ENCODE data around the gene ZDHHC12.

Gene ZDHHC12

DNA sequence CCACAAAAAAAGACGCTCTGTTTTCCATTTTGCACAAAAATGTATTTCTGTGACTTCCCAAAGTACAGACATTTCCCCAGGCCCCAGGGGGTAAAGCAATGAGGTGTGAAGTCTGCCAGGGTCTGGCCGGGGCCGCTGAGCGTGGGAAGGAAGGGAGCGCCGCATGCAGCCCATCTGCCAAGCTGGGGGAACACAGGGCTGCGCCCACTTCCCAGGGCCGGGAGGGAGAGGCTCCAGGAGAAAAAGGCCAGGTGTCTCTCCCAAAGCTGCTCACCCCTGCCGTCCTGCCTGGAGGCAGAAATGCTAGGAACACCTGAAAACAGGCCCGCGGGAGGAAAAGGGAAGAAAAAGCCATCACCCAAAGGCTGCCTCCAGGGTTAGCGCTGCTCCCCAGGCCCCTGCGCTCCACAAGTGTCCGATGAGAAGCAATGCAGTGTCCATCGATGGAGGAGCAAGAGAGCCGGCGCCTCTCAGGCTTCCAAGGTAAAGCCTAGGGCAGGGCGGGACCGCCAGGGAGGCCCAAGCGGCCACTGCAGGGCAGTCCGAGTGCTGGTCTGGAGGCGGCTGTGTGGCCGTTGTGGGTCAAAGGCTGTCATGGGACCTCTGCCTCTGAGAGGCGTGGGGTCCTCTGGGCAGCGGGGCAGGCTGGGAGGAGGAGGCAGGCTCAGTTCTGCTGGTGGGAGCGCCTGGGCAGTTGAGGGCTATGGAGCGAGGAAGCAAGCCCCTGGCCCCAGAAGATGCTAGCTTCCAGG lies 6.0 kb upstream of the ZDHHC12 start:
- no peak for DNase-seq (ENCODE audit: low spot score)

DNA sequence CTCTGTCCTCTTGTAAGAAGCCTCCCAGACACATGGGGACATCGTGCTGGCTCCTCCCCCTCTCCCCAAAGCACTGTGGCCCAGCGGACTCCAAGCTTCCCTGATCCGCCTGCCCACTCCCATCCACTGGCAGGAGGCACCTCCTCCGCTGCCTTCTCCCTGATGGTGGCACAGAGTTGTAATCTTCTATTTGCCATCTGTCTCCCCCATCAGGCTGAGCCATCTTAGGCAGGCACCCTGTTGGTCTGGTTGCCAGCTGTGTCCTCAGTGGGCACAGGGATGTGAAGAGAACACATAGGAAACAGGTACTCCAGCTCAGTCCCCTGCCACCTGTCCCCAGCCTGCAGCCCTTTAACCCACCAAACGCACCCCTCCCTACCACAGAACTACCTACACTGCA lies 5.4 kb upstream of the ZDHHC12 start:
- DNase-seq (ENCODE audit: low spot score) = no peak

DNA sequence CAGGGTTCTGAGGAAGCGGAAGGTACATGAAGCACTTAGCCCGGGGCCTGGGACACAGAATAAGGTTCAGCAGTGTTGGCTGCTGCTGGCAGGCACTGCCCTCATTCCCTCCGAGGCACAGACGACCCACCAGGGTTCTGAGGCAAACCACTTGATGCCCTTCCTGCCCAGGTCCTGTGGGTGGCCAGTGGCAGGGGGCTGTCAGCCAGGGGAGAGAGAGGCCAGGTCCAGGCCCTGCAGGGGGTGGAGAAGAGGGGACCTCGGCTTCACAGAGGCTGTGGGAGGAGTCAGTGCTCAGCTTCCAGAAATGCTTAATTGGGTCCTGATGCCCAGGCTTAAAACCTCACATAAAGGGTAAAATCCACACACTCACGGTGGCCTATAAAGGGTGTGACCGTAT lies 4.4 kb upstream of the ZDHHC12 start:
- DNase-seq (ENCODE audit: low spot score) = no peak

DNA sequence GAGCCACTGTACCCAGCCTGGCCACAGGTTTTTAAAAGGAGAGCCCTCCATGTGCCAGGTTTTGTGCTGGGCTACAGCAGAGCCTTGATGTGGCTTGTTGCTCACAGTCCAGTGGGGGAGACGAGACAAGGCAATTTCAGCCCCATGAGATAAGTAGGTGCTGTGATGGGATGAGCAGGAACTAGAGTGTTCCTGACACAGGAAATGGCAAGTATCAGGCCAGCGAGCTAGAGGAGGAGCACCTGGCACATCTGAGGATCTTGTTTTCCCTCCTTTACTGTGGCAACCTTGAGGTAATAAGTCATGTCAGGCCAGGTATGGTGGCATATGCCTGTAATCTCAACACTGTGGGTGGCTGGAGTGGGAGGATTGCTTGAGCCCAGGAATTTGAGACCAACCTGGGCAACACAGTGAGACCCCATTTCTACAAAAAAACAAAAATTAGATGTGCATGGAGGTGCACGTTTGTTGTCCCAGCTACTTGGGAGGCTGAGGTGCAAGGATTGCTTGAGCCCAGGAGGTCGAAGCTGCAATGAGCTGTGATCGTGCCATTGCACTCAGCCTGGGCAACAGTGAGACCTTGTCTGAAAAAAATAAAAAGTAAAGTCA lies 3.8 kb upstream of the ZDHHC12 start:
- no peak for DNase-seq (ENCODE audit: low spot score)

DNA sequence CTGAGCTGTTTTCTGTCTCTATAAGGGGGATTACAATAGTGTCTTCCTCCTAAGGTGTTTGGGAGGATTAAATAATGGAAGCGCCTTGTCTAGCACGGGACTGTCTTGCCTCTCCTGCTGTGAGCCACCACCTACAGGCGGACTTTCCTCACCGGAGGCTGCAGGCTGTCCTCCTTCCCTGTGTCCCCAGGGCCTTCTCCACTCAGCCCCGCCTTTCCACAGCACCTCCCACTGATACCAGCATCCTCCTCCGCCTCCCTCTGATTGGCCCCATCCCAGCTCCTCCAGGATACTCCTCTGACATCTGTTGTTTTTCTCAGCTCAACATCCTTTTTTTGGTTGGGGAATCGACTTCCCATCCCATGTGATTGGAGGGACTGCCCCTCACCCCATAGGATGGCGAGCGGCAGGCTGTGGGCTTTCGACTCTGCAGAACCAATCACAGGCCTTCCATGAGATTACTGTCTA lies 851 bp upstream of the ZDHHC12 start:
- DNase-seq (ENCODE audit: low spot score) = peak; percentile 79

DNA sequence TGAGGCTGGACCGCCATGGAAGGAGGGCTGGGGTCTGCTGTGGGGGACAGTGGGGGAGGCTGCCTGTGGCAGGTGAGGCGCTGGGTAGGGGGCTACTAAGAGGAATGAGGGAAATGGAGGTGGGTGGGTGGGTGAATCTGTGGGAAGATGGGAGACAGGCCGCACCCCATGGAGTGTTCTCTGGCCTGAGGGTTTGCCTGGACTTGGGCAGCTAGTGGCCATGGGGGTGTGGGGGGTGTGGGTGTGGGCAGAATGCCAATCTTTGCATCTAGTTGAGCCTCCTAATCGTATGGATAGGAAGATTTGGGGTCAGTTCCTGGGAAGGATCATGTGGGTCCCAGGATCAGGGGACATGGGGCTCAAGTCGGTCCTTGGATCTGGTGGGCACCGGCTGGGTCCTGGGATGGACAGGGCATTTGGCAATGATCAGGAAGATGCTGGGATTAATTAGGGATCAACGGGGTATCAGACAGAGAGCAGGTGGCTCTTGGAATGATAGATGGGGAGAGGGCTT lies 518 bp downstream of the ZDHHC12 start:
- no peak for DNase-seq (ENCODE audit: low spot score)

DNA sequence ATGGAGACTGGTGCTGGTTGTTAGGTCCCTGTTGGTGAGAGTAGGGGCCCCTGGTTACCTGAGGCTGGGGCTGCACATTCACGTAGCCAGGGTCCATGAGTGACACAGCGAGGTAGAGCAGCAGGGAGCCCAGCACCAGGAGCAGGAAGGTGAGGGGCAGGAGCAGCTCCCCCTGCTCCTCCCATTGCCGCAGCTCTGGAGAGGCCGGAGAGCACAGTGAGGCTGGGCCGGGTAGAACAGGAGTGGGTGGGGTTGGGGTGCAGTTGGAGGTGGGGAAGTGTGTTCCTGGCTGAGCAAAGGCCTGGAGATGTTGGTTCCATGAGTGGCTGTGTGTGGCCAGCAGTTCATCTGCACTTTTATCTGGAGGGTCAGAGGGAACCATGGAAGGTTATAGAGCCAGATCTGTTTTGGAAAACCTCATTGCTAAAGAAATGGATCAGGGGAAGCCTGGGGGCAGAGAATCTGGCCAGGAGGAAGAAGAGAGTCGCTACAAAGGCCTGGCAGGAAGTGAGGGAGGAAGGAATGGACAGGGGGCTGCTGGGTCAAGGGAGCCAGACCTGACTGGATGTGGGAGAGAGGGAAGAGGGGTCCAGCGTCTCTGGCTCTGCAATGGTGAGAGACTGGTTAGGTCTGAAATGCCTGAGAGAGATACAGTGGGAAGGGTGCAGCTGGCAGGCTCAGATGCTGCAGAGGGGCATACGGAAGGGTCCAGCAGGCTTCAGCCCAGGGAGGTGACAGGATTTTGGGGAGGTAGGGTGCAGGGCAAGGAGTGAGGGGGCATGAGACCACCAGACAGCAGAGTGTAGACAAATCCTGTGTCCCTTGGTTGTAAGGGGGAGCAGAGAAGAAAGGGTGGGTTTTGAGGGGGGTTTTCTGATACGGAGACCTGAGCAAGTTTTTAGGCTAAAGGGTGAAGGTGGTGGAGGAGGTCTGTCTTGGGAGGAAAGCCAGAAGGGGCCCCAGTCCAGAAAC lies 1.3 kb downstream of the ZDHHC12 start:
- no peak for DNase-seq (ENCODE audit: low spot score)

DNA sequence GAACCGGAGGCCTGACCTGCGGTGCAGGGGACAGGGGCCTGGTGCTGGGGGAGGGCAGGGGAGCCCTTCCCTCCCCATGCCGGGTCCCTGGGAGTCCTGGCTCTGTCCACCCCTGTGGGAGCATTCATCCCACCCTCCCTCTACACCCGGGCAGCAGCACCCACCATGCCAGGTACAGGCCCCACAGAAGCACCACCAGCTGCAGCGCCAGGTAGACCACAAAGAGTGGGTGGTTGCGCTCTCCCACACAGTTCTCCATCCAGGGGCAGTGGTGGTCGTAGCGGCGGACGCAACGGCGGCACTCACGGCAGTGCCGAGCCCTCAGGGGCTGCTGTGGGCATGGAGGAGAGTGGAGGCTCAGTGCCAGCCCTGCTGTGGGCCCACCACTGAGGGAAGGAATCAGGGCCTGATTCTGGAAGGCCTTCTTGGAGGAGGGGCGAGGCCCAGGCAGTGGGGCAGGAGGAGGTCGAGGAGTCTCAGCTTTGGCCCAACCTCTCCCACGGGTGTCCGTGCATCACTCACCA lies 2.4 kb downstream of the ZDHHC12 start:
- DNase-seq (ENCODE audit: low spot score) = no peak

DNA sequence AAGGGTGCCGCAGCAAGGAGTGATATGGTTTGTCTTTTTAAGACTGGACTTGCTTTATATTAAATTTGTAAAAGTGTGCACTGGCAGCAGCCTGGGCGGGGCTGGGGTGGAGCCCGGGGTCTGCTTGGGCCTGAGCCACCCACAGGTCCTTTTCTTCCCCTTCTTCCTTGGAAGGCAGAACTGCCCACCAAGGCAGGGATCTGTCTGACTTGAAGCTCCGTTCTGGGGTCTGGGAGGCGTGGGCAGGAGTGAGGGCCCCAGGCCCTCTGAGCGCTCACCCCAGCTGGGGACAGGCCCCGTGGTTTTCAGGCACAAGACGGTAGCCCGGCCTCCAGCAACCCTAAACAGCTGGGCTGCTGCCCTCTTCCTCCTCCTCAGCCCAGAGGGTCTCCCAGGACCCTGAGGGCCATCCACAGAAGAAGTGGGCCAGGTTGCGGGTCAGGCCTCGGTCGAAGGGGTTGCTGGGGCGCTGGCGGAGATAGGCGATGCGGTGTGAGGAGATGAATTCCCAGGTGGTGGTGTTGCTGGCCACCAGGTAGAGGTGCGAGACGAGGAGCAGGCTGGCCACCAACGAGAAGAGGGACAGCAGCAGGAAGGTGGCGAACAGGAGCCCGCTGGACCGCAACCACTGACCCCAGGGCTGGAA lies 3.0 kb downstream of the ZDHHC12 start:
- DNase-seq (ENCODE audit: low spot score) = no peak

DNA sequence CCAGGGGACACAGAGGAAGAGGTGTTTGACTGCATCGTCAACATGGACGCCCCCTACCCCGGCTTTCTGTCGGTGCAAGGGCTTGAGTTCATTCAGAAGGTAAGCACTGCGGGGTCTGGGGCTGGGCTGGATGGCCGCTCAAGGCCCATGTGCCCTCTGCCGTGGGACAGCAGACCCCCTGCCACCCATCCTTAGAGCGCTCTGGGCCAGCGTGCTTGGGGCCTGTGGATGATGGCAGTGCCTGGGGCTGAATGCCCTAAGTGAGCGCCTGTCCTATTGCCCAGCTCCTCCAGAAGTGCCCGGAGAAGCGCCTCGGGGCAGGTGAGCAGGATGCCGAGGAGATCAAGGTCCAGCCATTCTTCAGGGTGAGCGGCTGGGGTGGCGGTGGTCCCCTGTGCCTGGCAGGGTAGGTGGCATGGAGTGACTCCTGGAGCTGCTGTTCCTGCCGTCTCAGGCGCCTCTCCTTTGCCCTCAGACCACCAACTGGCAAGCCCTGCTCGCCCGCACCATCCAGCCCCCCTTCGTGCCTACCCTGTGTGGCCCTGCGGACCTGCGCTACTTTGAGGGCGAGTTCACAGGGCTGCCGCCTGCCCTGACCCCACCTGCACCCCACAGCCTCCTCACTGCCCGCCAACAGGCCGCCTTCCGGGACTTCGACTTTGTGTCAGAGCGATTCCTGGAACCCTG lies 3.9 kb downstream of the ZDHHC12 start:
- no peak for DNase-seq (ENCODE audit: low spot score)

DNA sequence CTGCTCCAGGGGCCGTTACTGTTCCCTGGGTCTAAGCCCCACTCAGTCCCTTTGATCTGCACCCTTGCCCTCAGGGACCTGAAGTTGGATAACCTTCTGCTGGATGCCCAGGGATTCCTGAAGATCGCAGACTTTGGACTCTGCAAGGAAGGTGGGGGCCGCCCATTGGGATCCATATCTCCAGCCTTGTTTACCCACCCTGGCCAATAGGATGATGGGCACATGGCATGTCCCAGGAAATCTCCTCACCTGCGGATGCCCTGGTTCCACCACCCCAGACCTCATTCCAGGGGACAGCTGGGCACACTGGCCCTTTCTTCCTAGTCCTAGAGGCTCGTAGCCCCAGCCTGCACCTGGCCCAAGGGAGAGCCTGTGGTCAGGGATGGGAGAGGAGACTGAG lies 5.5 kb downstream of the ZDHHC12 start:
- no peak for DNase-seq (ENCODE audit: low spot score)

DNA sequence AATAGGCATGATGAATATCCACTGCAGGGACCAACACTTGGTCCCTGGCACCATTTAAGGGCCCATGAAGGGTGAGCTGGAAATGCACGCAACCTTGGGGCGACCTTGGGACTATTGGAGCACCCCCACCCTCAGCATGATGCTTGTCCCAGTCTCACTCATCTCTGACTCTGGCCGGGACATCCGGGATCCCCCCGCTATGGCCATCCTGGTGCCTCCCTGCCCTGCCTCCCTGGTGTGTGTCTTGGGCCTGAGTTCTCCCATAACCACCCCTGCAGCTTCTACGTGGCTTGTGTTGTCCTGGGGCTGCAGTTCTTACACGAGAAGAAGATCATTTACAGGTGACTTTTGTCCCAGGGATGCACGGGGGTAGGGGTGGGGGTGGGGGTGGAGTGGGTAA lies 5.9 kb downstream of the ZDHHC12 start:
- DNase-seq (ENCODE audit: low spot score) = no peak

DNA sequence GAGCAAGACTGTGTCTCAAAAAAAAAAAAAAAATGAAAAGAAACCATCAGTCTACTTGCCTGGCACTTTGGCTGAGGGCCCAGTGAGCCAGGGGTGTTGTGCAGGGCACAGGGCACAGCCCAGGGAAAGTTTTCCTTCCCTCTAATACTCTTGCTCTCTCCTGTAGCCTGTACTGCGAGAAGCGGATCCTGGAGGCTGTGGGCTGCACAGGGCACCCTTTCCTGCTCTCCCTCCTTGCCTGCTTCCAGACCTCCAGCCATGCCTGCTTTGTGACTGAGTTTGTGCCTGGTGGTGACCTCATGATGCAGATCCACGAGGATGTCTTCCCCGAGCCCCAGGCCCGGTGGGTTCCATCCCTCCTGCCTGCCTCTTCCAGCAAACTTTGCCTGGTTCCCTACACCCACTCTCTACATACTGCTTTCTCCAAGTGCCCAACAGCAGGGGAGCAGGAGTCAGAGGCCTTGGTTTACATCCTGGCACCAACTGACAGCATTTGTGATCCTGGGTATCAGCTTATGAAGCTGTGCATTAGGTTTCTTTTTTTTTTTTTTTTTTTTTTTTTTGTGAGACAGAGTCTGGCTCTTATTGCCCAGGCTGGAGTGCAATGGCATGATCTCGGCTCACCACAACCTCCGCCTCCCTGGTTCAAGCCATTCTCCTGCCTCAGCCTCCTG lies 7.2 kb downstream of the ZDHHC12 start:
- DNase-seq (ENCODE audit: low spot score) = no peak

DNA sequence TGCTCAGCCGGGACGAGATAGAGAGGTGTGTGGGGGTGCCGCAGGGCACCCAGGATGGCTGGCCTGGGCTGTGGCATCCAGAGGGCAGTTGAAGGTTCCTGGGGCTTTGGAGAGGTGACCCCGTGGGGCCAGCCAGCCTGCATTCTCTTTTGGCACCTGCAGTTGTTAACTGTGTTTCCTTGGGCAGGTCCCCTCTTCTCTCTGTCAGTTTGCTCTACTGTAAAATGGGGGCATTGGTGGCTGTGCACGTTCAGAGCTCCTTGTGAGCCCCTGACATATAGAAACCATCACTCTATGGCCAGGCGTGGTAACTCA lies 8.5 kb downstream of the ZDHHC12 start:
- no peak for DNase-seq (ENCODE audit: low spot score)

DNA sequence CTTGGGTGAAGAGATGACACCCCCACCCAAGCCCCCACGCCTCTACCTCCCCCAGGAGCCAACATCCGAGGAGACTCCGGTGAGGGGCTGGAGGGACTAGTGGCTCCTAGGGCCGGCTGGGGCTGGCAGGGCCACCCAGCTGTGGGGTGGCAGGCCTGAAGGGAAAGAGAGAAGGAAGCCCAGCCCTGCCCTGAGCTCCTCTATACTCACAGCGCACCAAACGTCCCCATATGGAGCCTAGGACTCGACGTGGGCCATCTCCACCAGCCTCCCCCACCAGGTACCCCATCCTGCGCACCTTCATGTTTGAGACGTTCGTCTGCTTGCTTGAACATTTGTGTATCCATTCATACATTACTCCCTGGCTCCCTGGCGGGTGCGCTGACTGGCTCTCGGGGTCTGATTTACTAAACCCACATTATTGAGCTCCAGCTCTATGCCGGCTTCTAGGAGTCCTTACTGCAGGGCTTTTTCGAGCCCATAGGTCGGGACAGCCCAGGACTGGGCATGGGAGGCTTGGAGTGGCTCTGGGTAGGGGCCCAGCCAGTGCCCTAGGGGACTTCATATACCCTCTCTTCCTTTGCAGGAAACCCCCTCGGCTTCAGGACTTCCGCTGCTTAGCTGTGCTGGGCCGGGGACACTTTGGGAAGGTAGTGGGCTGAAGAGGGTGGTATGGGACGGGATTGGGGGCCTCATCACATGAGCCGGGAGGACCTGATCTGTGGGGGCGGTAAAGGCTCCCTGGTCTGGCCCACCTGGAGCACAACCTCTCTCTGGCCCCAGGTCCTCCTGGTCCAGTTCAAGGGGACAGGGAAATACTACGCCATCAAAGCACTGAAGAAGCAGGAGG lies 9.1 kb downstream of the ZDHHC12 start:
- no peak for DNase-seq (ENCODE audit: low spot score)

DNA sequence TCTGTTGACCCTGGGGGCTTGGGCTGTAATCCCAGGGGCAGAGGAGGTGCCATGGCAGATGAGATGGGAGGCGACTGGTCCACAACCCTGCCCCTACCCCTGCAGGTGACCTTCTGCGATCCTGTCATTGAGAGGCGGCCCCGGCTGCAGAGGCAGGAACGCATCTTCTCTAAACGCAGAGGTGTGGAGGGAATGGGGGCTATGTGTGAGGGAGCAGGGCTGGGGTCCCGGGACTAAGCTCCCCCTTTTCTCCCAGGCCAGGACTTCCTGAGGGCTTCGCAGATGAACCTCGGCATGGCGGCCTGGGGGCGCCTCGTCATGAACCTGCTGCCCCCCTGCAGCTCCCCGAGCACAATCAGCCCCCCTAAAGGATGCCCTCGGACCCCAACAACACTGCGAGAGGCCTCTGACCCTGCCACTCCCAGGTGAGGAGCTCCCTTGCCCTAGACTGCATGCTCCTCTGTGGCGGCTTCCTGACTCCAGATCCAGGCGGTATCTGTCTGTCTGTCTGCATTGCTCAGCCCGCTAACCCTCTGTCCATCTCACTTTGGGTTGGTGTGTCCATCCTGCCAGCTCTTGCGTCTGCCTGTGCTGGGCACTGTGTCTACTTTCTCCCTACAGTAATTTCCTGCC lies 9.9 kb downstream of the ZDHHC12 start:
- no peak for DNase-seq (ENCODE audit: low spot score)

DNA sequence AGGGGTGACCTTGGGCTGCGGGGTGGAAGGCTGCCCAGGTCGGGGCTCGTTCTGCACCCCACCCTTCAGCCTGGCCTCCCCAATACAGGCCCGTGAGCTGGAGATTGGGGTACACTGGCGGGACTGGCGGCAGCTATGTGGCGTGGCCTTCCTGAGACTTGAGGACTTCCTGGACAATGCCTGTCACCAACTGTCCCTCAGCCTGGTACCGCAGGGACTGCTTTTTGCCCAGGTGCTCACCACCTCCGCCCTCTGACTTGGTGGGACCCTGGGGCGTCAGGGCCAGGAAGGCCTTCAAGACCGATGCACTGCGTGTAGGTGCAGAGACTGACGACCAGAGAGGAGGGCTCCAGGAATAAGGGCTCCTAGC lies 10.5 kb downstream of the ZDHHC12 start:
- DNase-seq (ENCODE audit: low spot score) = no peak

DNA sequence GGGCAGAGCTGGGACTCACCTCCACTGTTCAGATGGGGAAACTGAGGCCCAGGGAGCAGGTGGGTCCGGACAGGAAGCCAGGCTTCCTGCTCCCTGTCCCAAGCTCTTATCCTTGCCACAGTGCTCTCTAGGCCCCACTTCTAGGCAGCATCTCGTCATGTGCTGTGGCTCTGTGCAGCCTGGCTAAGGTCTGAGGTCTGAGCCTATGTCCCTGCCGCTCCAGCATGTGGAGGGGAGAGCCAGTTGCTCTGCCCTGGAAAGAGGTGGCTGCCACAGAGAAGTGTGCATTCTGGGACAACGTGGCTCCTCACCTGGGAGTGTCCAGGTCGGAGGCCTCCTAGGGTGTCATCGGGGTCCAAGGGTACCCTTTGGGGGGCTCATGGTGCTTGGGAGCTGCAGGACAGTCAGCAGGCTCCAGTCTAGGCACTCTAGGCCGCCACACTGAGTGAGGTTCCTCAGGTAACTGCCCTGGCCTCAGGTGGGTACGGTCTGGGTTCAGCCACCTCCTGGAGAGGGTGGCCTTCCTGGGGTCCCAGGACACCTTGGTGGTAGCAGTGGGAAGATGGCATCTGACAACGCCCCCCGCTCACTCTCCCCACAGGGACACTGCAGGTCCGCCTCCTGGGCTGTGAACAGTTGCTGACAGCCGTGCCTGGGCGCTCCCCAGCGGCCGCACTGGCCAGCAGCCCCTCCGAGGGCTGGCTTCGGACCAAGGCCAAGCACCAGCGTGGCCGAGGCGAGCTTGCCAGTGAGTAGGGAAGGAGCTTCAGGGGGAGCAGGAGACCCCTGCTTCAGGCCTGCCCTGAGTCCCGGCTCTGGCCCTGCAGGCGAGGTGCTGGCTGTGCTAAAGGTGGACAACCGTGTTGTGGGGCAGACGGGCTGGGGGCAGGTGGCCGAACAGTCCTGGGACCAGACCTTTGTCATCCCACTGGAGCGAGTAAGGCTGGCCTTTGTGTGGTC lies 11.2 kb downstream of the ZDHHC12 start:
- no peak for DNase-seq (ENCODE audit: low spot score)

Data from AG20443 (cell line).